SU-DHL-6 (cell line): ENCODE data around the gene ASPHD2.

Experiments
- H2AFZ ChIP-seq: fragments of 200-600 bp; sonication (generic); 2 replicates; pipeline ENCODE4 v1.6.1; 2014; ENCODE audit warnings: low read depth, mild to moderate bottlenecking, moderate library complexity, mixed read lengths, antibody characterized with exemption, low read length; ENCODE audit not compliant: severe bottlenecking
- H3F3A ChIP-seq: fragments of 200-600 bp; shearing (Covaris generic); 2 replicates; pipeline ENCODE4 v1.6.0; 2016; ENCODE audit warnings: antibody characterized with exemption, mild to moderate bottlenecking; ENCODE audit not compliant: insufficient read depth
- H3K27ac ChIP-seq: fragments of 200-600 bp; sonication (generic); 2 replicates; pipeline ENCODE4 v1.5.1; 2016; ENCODE audit warnings: low read depth, mild to moderate bottlenecking, low read length, moderate library complexity, mixed read lengths
- H3K27me3 ChIP-seq: fragments of 200-600 bp; sonication (generic), shearing (Covaris generic); 2 replicates; pipeline ENCODE4 v1.6.0; 2014; ENCODE audit warnings: mild to moderate bottlenecking, low read length
- H3K36me3 ChIP-seq: fragments of 200-600 bp; sonication (generic); 2 replicates; pipeline ENCODE4 v1.6.1; 2014; ENCODE audit warnings: mild to moderate bottlenecking, low read length, mixed read lengths
- H3K4me2 ChIP-seq: fragments of 300-600, 200-600 bp; shearing (Covaris generic), sonication (generic); 2 replicates; pipeline ENCODE4 v1.6.0; 2014; ENCODE audit warnings: low read length, low read depth, mild to moderate bottlenecking; ENCODE audit not compliant: poor library complexity, severe bottlenecking
- H3K4me3 ChIP-seq: fragments of 200-600 bp; sonication (generic); 2 replicates; pipeline ENCODE4 v1.5.1; 2014; ENCODE audit warnings: antibody characterized with exemption, low read length, mild to moderate bottlenecking, mixed read lengths; ENCODE audit not compliant: insufficient read depth, poor library complexity, severe bottlenecking
- H3K79me2 ChIP-seq: fragments of 200-600 bp; sonication (generic); 2 replicates; pipeline ENCODE4 v1.6.1; 2014; ENCODE audit warnings: mild to moderate bottlenecking, low read length, moderate library complexity; ENCODE audit not compliant: insufficient read depth
- H3K9ac ChIP-seq: fragments of 200-600 bp; sonication (generic); 2 replicates; pipeline ENCODE4 v1.7.0; 2014; ENCODE audit warnings: mild to moderate bottlenecking, low read length
- H3K9me2 ChIP-seq: fragments of 200-600 bp; sonication (generic); replicated peaks from 2 replicates; pipeline ENCODE4 v1.6.1; 2014; ENCODE audit warnings: low read length; ENCODE audit not compliant: insufficient read depth
- H3K9me3 ChIP-seq: fragments of 200-600 bp; sonication (generic); 2 replicates; pipeline ENCODE4 v1.6.1; 2014; ENCODE audit warnings: low read length, mixed read lengths; ENCODE audit not compliant: insufficient read depth
- H4K20me1 ChIP-seq: fragments of 200-600 bp; sonication (generic); 2 replicates; pipeline ENCODE4 v1.6.1; 2014; ENCODE audit warnings: low read depth, mild to moderate bottlenecking, antibody characterized with exemption, low read length, moderate library complexity, mixed read lengths
- EZH2phosphoT487 ChIP-seq: fragments of 200-600 bp; sonication (generic), shearing (Covaris generic); conservative IDR thresholded peaks from 2 replicates; pipeline ENCODE4 v1.6.1; 2018; ENCODE audit warnings: mild to moderate bottlenecking, antibody characterized with exemption, low read length, moderate library complexity, mixed read lengths
- TF ChIP-seq, protein P1 (sequence below): fragments of 200-600 bp; sonication (generic); IDR thresholded peaks from one replicate; pipeline ENCODE4 v1.5.1; 2017; ENCODE audit warnings: antibody characterized with exemption, mild to moderate bottlenecking, low read length, moderate library complexity; ENCODE audit not compliant: insufficient read depth, poor library complexity, severe bottlenecking

Gene ASPHD2, protein sequence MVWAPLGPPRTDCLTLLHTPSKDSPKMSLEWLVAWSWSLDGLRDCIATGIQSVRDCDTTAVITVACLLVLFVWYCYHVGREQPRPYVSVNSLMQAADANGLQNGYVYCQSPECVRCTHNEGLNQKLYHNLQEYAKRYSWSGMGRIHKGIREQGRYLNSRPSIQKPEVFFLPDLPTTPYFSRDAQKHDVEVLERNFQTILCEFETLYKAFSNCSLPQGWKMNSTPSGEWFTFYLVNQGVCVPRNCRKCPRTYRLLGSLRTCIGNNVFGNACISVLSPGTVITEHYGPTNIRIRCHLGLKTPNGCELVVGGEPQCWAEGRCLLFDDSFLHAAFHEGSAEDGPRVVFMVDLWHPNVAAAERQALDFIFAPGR

DNA sequence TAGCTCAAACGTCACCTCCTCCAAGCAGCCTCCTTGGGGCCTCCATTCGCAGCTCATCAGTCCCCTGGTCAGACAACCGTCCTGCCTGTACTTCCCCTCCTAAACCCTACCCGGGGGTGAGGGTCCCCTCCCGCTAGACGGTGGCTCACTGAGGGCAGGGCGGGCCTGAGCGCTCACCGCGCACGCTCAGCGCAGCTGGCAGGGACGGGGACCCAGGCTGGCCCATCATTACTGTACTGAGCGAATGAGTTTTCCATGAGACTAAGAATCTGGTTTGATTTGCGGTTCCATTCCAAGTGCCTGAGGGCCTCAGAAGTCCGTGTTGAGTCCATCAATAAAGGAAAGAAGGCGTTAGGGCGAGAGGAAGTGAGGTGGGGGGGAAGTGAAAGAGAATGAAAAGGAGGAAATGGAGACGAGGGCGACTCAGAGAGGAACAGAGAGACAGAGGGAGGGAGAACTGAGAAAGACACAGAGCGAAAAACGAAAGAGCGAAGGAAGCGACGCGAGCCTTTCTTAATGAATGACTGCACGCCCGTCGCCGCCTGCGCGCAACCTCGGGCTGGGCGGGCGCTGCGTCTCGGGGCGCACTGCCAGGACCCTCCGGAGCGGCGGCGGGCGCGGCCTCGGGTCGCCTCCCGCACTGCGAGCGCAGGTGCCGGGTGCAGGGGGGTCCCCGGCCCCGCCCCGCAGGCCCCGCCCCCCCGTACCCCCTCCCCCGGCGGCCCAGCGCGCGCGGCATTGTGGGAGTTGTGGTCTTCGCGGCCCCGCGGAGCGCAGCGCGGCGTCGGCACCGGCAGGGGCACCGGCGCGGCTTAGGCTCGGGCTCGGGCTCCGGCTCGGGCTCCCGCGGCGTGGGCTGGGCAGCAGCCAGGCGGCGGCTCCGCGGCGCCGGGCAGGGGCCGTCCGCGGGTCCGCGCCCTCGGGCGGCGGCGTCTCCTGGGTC lies at the start of gene ASPHD2:
Gene ASPHD2, plus strand, starts transcription at position 746 of the 943 bp plus-strand sequence. CDS start 4,356 bp downstream, outside the sequence.
- Histone ChIP-seq H3K27me3 (no peaks in the 10 kb centered on the region), H3K36me3 (no peaks in the 10 kb centered on the region), H4K20me1 (no peaks in the 10 kb centered on the region), H3K9ac (peak within 1 kb of the TSS; percentile 72), H3K4me2 (peak within 1 kb of the TSS; percentile 79), H3F3A (peaks cover 14% of the 10 kb centered on the region), H3K9me3 (no peaks in the 10 kb centered on the region), H3K79me2 (no peaks in the 10 kb centered on the region), H3K27ac (peak within 1 kb of the TSS; percentile 93), H3K9me2 (no peaks in the 10 kb centered on the region), H3K4me3 (peak within 1 kb of the TSS; percentile 61), H2AFZ (peak within 1 kb of the TSS; percentile 93)
- TF ChIP-seq, protein P1, sequence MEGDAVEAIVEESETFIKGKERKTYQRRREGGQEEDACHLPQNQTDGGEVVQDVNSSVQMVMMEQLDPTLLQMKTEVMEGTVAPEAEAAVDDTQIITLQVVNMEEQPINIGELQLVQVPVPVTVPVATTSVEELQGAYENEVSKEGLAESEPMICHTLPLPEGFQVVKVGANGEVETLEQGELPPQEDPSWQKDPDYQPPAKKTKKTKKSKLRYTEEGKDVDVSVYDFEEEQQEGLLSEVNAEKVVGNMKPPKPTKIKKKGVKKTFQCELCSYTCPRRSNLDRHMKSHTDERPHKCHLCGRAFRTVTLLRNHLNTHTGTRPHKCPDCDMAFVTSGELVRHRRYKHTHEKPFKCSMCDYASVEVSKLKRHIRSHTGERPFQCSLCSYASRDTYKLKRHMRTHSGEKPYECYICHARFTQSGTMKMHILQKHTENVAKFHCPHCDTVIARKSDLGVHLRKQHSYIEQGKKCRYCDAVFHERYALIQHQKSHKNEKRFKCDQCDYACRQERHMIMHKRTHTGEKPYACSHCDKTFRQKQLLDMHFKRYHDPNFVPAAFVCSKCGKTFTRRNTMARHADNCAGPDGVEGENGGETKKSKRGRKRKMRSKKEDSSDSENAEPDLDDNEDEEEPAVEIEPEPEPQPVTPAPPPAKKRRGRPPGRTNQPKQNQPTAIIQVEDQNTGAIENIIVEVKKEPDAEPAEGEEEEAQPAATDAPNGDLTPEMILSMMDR = no peak
- no peak for TF ChIP-seq EZH2phosphoT487

DNA sequence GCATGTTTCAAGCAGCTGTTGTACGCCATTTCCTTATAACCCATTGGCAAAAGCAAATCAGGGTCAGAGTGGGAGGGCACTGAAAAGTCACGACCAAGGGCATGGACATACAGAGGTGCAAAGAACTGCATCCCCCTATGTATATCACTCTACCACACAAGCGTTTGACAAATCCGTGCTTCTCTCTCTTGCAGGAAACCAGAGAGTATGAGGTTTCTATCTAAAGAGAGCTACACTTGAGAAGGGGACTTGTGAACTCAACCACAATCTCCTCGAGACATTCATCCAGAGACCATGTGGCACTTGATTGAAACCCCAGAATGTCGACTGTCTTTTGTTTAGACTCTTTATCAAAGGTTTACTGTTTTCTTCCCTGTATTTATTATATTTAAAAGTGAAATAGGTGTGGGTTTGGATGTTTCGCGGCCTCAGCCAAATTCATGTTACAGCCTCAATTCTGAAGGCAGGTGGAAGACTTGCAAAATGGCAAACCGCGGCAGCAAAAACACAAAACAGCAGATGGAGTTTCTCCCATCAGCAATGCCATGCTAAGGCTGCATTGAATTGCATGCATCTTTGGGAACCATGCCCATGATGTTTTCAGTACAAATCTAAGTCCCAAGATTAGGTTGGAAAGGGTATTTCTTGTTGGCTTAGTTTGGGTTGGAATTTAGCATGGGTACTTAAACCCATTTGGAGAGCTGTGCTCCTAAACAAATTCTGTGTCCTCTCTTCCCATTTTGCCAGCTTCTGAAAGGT lies 48.8 kb upstream of the ASPHD2 start:
- Histone ChIP-seq H3K9me2 (no peaks in the 10 kb centered on the region), H3K36me3 (no peaks in the 10 kb centered on the region), H3K4me3 (no peak overlapping the region), H3K9ac (no peak overlapping the region), H2AFZ (no peak overlapping the region), H3K9me3 (no peaks in the 10 kb centered on the region), H3K27ac (no peak overlapping the region), H3K27me3 (no peaks in the 10 kb centered on the region), H3F3A (no peaks in the 10 kb centered on the region), H3K79me2 (no peaks in the 10 kb centered on the region), H4K20me1 (no peaks in the 10 kb centered on the region), H3K4me2 (no peak overlapping the region)
- TF ChIP-seq EZH2phosphoT487 = no peak
- TF ChIP-seq, protein P1 = no peak

DNA sequence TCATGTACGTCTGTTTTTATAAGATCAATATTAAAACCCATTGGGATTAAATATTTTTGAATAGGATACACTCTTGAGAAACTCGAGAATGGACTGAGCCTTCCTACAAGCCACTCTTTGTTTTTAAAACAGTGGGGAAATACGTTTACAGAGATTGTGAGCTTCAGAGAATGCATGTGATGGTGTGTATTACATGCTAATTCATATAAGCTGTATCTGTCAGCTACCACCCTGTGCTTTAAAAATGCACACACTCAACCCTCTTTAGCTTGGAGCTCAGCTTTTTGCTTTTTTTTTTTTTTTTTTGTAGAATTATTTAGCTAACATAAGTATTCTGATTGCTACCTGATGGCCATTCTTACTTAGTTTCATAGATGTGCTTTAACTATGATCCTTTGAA lies 46.3 kb upstream of the ASPHD2 start:
- no peak overlapping the region for H3K4me3 ChIP-seq
- no peaks in the 10 kb centered on the region for H3K27me3 ChIP-seq
- no peak overlapping the region for H3K9ac ChIP-seq
- no peak overlapping the region for H3K27ac ChIP-seq
- no peak overlapping the region for H3K4me2 ChIP-seq
- no peaks in the 10 kb centered on the region for H3K9me2 ChIP-seq
- H3K9me3 ChIP-seq = no peaks in the 10 kb centered on the region
- H2AFZ ChIP-seq = no peak overlapping the region
- no peaks in the 10 kb centered on the region for H3K79me2 ChIP-seq
- H3F3A ChIP-seq = no peaks in the 10 kb centered on the region
- H4K20me1 ChIP-seq = no peaks in the 10 kb centered on the region
- H3K36me3 ChIP-seq = no peaks in the 10 kb centered on the region
- TF ChIP-seq EZH2phosphoT487 = no peak
- TF ChIP-seq, protein P1 = no peak
